IMR-90 (cell line): ENCODE data around the gene CDON. TPM values are rescaled to one million over a fixed set of nuclear protein-coding genes. Genes with fewer than 3 reads are reported as not detected.

Experiments used
- ATAC-seq: fragments of 200-7000 bp; cut with Tn5 transposase; 2 replicates; pipeline ENCODE4 v1.9.1; 2020; ENCODE audit warnings: low read depth, mild to moderate bottlenecking, moderate library complexity
- BruUV-seq: library from RNA; stranded (reverse); fragments of 400-500 nt; replicated peaks from 2 replicates; lab custom pipeline; 2021; lab: Mats Ljungman, UMichigan
- CTCF ChIA-PET: fragments of 300-600 bp; formaldehyde crosslinking; extraction: SDS; loops from one replicate; lab custom pipeline; 2021; ENCODE audit warnings: antibody characterized with exemption; lab: Yijun Ruan, JAX
- POLR2A ChIA-PET: fragments of 300-600 bp; sonication (Branson Sonifier 250); formaldehyde crosslinking; loops from one replicate; lab custom pipeline; 2022; ENCODE audit warnings: antibody characterized with exemption; ENCODE audit not compliant: unreplicated experiment; lab: Charles Lee
- DNase-seq: peaks from one replicate; pipeline ENCODE4 v3.0.0; 2013
- H2AFZ ChIP-seq: replicated peaks from 2 replicates; pipeline ENCODE3; 2013; ENCODE audit warnings: low read length, mild to moderate bottlenecking; ENCODE audit not compliant: poor library complexity
- H2AK5ac ChIP-seq: 2 replicates; pipeline ENCODE4 v1.6.1; 2013; ENCODE audit warnings: low read depth, low read length, inconsistent platforms
- H2AK9ac ChIP-seq: replicated peaks from 2 replicates; pipeline ENCODE3; 2013; ENCODE audit warnings: mild to moderate bottlenecking, low read depth, low read length, moderate library complexity; ENCODE audit not compliant: poor library complexity
- H2BK120ac ChIP-seq: 2 replicates; pipeline ENCODE4 v1.6.1; 2013; ENCODE audit warnings: low read depth, low read length, inconsistent platforms
- H2BK15ac ChIP-seq: 3 replicates; pipeline ENCODE4 v1.6.1; 2013; ENCODE audit warnings: low read depth, low read length, inconsistent platforms
- H2BK20ac ChIP-seq: 2 replicates; pipeline ENCODE4 v1.6.1; 2013; ENCODE audit warnings: low read depth, mild to moderate bottlenecking, inconsistent platforms, low read length, moderate library complexity
- H2BK5ac ChIP-seq: 2 replicates; pipeline ENCODE4 v1.6.1; 2013; ENCODE audit warnings: mild to moderate bottlenecking, low read depth, low read length, inconsistent platforms; ENCODE audit not compliant: poor library complexity, severe bottlenecking
- H3K14ac ChIP-seq: replicated peaks from 2 replicates; pipeline ENCODE4 v1.6.1; 2013; ENCODE audit warnings: low read depth, low read length, inconsistent platforms
- H3K18ac ChIP-seq: 2 replicates; pipeline ENCODE4 v1.6.1; 2013; ENCODE audit warnings: low read depth, low read length, control low read depth
- H3K23ac ChIP-seq: 2 replicates; pipeline ENCODE4 v1.6.1; 2013; ENCODE audit warnings: low read depth, low read length, inconsistent platforms
- H3K27ac ChIP-seq: 2 replicates; pipeline ENCODE4 v1.5.1; 2013; ENCODE audit warnings: mild to moderate bottlenecking, control low read depth, low read length; ENCODE audit not compliant: insufficient read depth
- H3K27me3 ChIP-seq: 2 replicates; pipeline ENCODE4 v1.6.1; 2013; ENCODE audit warnings: low read length; ENCODE audit not compliant: control insufficient read depth, insufficient read depth
- H3K36me3 ChIP-seq: 2 replicates; pipeline ENCODE4 v1.6.1; 2013; ENCODE audit warnings: low read length, mixed read lengths; ENCODE audit not compliant: control insufficient read depth, insufficient read depth
- H3K4ac ChIP-seq: 2 replicates; pipeline ENCODE4 v1.6.1; 2013; ENCODE audit warnings: low read depth, low read length, inconsistent platforms
- H3K4me1 ChIP-seq: 2 replicates; pipeline ENCODE4 v1.6.1; 2013; ENCODE audit warnings: low read length, mixed read lengths; ENCODE audit not compliant: control insufficient read depth, insufficient read depth
- H3K4me2 ChIP-seq: 2 replicates; pipeline ENCODE4 v1.6.1; 2013; ENCODE audit warnings: low read depth, mild to moderate bottlenecking, control low read depth, low read length, moderate library complexity
- H3K4me3 ChIP-seq: 2 replicates; pipeline ENCODE4 v1.5.1; 2013; ENCODE audit warnings: low read depth, mild to moderate bottlenecking, control low read depth, low read length, moderate library complexity; ENCODE audit not compliant: insufficient read depth
- H3K56ac ChIP-seq: 2 replicates; pipeline ENCODE4 v1.6.1; 2013; ENCODE audit warnings: low read length, inconsistent platforms; ENCODE audit not compliant: insufficient read depth; ENCODE audit errors: extremely low read depth
- H3K79me1 ChIP-seq, 2 experiments: 2 replicates each; pipeline ENCODE4 v1.6.1; 2013; ENCODE audit warnings: low read length in 2 of 2, inconsistent platforms in 1 of 2, low read depth in 1 of 2
- H3K9ac ChIP-seq: 2 replicates; pipeline ENCODE4 v1.6.1; 2013; ENCODE audit warnings: low read depth, low read length, control low read depth
- H3K9me1 ChIP-seq: 2 replicates; pipeline ENCODE4 v1.6.1; 2013; ENCODE audit warnings: low read length, inconsistent platforms; ENCODE audit not compliant: insufficient read depth
- H3K9me3 ChIP-seq: 2 replicates; pipeline ENCODE4 v1.6.1; 2013; ENCODE audit warnings: low read length; ENCODE audit not compliant: control insufficient read depth, insufficient read depth
- H4K20me1 ChIP-seq: 2 replicates; pipeline ENCODE4 v1.6.1; 2013; ENCODE audit warnings: low read length, inconsistent platforms; ENCODE audit not compliant: insufficient read depth
- H4K5ac ChIP-seq: 2 replicates; pipeline ENCODE4 v1.6.1; 2013; ENCODE audit warnings: mild to moderate bottlenecking, low read depth, low read length, control low read depth
- H4K8ac ChIP-seq, 2 experiments: 2 replicates each; pipeline ENCODE4 v1.6.1; 2013; ENCODE audit warnings: low read depth in 2 of 2, low read length in 2 of 2, control low read depth in 1 of 2, inconsistent platforms in 1 of 2
- H4K91ac ChIP-seq: 2 replicates; pipeline ENCODE4 v1.6.1; 2013; ENCODE audit warnings: low read depth, low read length, inconsistent platforms; ENCODE audit not compliant: insufficient read depth
- BHLHE40 ChIP-seq: fragments of 150-350 bp; IDR thresholded peaks from 2 replicates; pipeline ENCODE4 v1.6.1; 2016; ENCODE audit warnings: mild to moderate bottlenecking, low read depth, low read length
- CEBPB ChIP-seq: IDR thresholded peaks from 2 replicates; pipeline ENCODE4 v1.6.1; 2012; ENCODE audit warnings: low read depth, low read length, improper control_type of control experiment
- CHD1 ChIP-seq: IDR thresholded peaks from 2 replicates; pipeline ENCODE4 v1.6.1; 2012; ENCODE audit warnings: low read depth, low read length, improper control_type of control experiment
- CTCF ChIP-seq: conservative IDR thresholded peaks from 2 replicates; pipeline ENCODE4 v1.5.1; 2012; ENCODE audit warnings: mild to moderate bottlenecking, low read depth, low read length, improper control_type of control experiment
- FOS ChIP-seq: fragments of 150-350 bp; IDR thresholded peaks from 2 replicates; pipeline ENCODE4 v1.6.1; 2016; ENCODE audit warnings: low read depth, low read length
- MAFK ChIP-seq: IDR thresholded peaks from 2 replicates; pipeline ENCODE4 v1.6.1; 2012; ENCODE audit warnings: low read depth, low read length, improper control_type of control experiment
- MAZ ChIP-seq: IDR thresholded peaks from 2 replicates; pipeline ENCODE4 v1.6.1; 2012; ENCODE audit warnings: low read depth, mild to moderate bottlenecking, low read length, improper control_type of control experiment, moderate library complexity, borderline replicate concordance
- MXI1 ChIP-seq: IDR thresholded peaks from 2 replicates; pipeline ENCODE4 v1.6.1; 2012; ENCODE audit warnings: low read depth, mild to moderate bottlenecking, low read length, moderate library complexity, borderline replicate concordance
- NFE2L2 ChIP-seq: fragments of 150-350 bp; IDR thresholded peaks from 2 replicates; pipeline ENCODE4 v1.6.1; 2016; ENCODE audit warnings: low read depth, mild to moderate bottlenecking, low read length
- POLR2A ChIP-seq: IDR thresholded peaks from 2 replicates; pipeline ENCODE4 v1.6.1; 2012; ENCODE audit warnings: mild to moderate bottlenecking, low read depth, low read length
- RAD21 ChIP-seq: IDR thresholded peaks from 2 replicates; pipeline ENCODE4 v1.6.1; 2012; ENCODE audit warnings: low read length, improper control_type of control experiment
- RCOR1 ChIP-seq: IDR thresholded peaks from 2 replicates; pipeline ENCODE4 v1.6.1; 2012; ENCODE audit warnings: mild to moderate bottlenecking, low read length, improper control_type of control experiment; ENCODE audit not compliant: insufficient replicate concordance
- RFX5 ChIP-seq: IDR thresholded peaks from 2 replicates; pipeline ENCODE4 v1.8.0; 2012; ENCODE audit warnings: low read depth, mild to moderate bottlenecking, low read length, moderate library complexity
- SMC3 ChIP-seq: fragments of 150-350 bp; IDR thresholded peaks from 2 replicates; pipeline ENCODE4 v1.6.1; 2016; ENCODE audit warnings: low read depth, mild to moderate bottlenecking, antibody characterized with exemption, low read length, moderate library complexity
- WGBS, 2 experiments: methylation state at CpG; one replicate each; pipeline versions ENCODE4 v1.1.5 to v1.1.7; 2013; ENCODE audit warnings: missing lambda C conversion rate in 2 of 2; ENCODE audit not compliant: insufficient read length in 1 of 2; ENCODE audit errors: extremely low coverage in 2 of 2; 5-methylcytosine and 5-hydroxymethylcytosine counted together
- dilution Hi-C: fragments of 300-500 bp; cut with HindIII; formaldehyde crosslinking; loops from one replicate; pipeline ENCODE4 v1.14.3; 2018; ENCODE audit warnings: low sequenced_read_pairs; ENCODE audit not compliant: unreplicated experiment
- in situ Hi-C: fragments of 300-500 bp; cut with MboI; formaldehyde crosslinking; loops from 3 replicates; pipeline ENCODE4 v1.14.3; 2019; ENCODE audit warnings: low sequenced_read_pairs, inconsistent platforms, mixed read lengths
- intact Hi-C: fragments of 100-400 bp; cut with micrococcal nuclease; formaldehyde crosslinking; loops from 2 replicates; pipeline ENCODE4 v1.10.0; 2022
- polyA plus RNA-seq, 3 experiments: library from polyadenylated mRNA; depleted of rRNA; stranded (reverse); fragments of >200 nt; gene quantifications; 2 replicates each; pipeline ENCODE4 v1.2.3, GENCODE V29; 2012; ENCODE audit warnings: low replicate concordance in 1 of 3
- total RNA-seq: library from RNA; depleted of rRNA; stranded (reverse); fragments of >200 nt; gene quantifications from 2 replicates; pipeline ENCODE4 v1.2.3, GENCODE V29; 2012
- TF ChIP-seq, protein P1 (sequence below): fragments of 150-350 bp; IDR thresholded peaks from 2 replicates; pipeline ENCODE4 v1.6.1; 2016; ENCODE audit warnings: low read depth, mild to moderate bottlenecking, low read length, moderate library complexity, borderline replicate concordance
- TF ChIP-seq, protein P2 (sequence below): fragments of 150-350 bp; IDR thresholded peaks from 2 replicates; pipeline ENCODE4 v1.6.1; 2017; ENCODE audit warnings: mild to moderate bottlenecking, antibody characterized with exemption, low read length, low read depth

CDON gene
- total and polyA plus RNA-seq, 2 of the 4 experiments (the other 2 are of a cell fraction), result 1.2 to 3.8 TPM

GRCh38 chr11:125935618-125936199, 127.0 kb downstream of the CDON start:
- no peak overlapping the region for H4K8ac ChIP-seq
- H3K9ac ChIP-seq, result no peak overlapping the region
- H3K79me1 ChIP-seq, result no peaks in the 10 kb centered on the region
- no peak overlapping the region for H4K5ac ChIP-seq
- H3K36me3 ChIP-seq, result no peaks in the 10 kb centered on the region
- H2AFZ ChIP-seq, result no peak overlapping the region
- H3K4me2 ChIP-seq, result no peak overlapping the region
- no peak overlapping the region for H2BK120ac ChIP-seq
- H3K4me3 ChIP-seq, result no peak overlapping the region
- no peak overlapping the region for H3K14ac ChIP-seq
- CTCF ChIA-PET, result no interaction called here
- no peak overlapping the region for H2AK5ac ChIP-seq
- H3K23ac ChIP-seq, result no peak overlapping the region
- in situ Hi-C loops, result no loop called here
- no peak overlapping the region for H2BK5ac ChIP-seq
- H4K91ac ChIP-seq, result no peak overlapping the region
- H3K27ac ChIP-seq, result no peak overlapping the region
- BruUV-seq, result no TSS peak
- H3K9me3 ChIP-seq, result no peaks in the 10 kb centered on the region
- peaks cover 25% of the 10 kb centered on the region for H3K27me3 ChIP-seq
- H3K18ac ChIP-seq, result no peak overlapping the region
- dilution Hi-C loops, result no loop called here
- ATAC-seq (no peak), DNase-seq (no peak)
- no peak for TF ChIP-seq SMC3
- TF ChIP-seq, protein P1, sequence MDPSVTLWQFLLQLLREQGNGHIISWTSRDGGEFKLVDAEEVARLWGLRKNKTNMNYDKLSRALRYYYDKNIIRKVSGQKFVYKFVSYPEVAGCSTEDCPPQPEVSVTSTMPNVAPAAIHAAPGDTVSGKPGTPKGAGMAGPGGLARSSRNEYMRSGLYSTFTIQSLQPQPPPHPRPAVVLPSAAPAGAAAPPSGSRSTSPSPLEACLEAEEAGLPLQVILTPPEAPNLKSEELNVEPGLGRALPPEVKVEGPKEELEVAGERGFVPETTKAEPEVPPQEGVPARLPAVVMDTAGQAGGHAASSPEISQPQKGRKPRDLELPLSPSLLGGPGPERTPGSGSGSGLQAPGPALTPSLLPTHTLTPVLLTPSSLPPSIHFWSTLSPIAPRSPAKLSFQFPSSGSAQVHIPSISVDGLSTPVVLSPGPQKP, result no peak
- TF ChIP-seq MXI1, result no peak
- TF ChIP-seq MAFK, result no peak
- TF ChIP-seq RCOR1, result no peak
- TF ChIP-seq, protein P2, sequence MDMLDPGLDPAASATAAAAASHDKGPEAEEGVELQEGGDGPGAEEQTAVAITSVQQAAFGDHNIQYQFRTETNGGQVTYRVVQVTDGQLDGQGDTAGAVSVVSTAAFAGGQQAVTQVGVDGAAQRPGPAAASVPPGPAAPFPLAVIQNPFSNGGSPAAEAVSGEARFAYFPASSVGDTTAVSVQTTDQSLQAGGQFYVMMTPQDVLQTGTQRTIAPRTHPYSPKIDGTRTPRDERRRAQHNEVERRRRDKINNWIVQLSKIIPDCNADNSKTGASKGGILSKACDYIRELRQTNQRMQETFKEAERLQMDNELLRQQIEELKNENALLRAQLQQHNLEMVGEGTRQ, result no peak
- no peak for TF ChIP-seq CHD1
- no peak for TF ChIP-seq FOS
- TF ChIP-seq RFX5, result no peak
- no peak for TF ChIP-seq BHLHE40
- no peak for TF ChIP-seq CEBPB
- no peak for TF ChIP-seq NFE2L2
- TF ChIP-seq RAD21, result no peak
- no peak for TF ChIP-seq MAZ
- no peak for TF ChIP-seq POLR2A
- no peak for TF ChIP-seq CTCF
- H3K4me1 ChIP-seq, result no peaks in the 10 kb centered on the region; the same call in 1 of the 2 replicates
- H2AK9ac ChIP-seq, result no peak overlapping the region
- POLR2A ChIA-PET, result no interaction called here
- no peak overlapping the region for H3K56ac ChIP-seq
- H2BK15ac ChIP-seq, result no peak overlapping the region
- no peak overlapping the region for H3K4ac ChIP-seq
- intact Hi-C loops, result no loop called here
- H4K20me1 ChIP-seq, result no peaks in the 10 kb centered on the region
- no peaks in the 10 kb centered on the region for H3K9me1 ChIP-seq
- H2BK20ac ChIP-seq, result no peak overlapping the region
- 35% methylated on average over 8 of the region's 12 CpGs; no CpG with 5 or more reads in 1 of the 2 experiments for WGBS, 2 experiments
